ENCODE measurements around the gene SFRP4.

Gene SFRP4

DNA sequence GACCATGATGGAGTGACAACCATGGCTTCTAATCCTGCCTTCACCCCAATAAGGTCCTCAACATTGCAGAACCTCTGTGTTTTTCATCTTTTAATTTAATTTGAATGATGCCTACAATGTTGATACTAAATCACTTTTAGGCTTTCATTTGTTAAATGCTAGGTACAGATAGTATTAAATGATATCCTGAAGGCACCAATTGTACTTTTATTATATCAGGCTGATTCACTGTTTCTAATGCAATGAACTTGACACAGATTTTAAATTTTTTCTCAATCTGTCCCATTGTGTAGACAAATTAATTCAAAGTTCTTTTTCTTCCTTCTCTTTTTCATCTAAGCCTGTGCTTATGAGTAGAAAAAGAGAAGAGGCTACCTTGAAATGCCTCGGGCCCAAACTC lies 9.0 kb upstream of the SFRP4 start:
- Histone ChIP-seq H3K4me2 (ENCODE audit: low read length) (no peak overlapping the region), H3K4me1 (ENCODE audit: control insufficient read depth, low read length) (no peaks in the 10 kb centered on the region), H3K4me3 (ENCODE audit: low read length) (no peak overlapping the region), H3K36me3 (ENCODE audit: control insufficient read depth, low read length) (no peaks in the 10 kb centered on the region), H3K9me2 (replicated peaks; ENCODE audit: control insufficient read depth, low read length) (no peaks in the 10 kb centered on the region), H3K27me3 (ENCODE audit: control insufficient read depth, low read length) (peaks cover 2% of the 10 kb centered on the region; the same call in 1 of the 2 replicates), H3K9me3 (ENCODE audit: control insufficient read depth, insufficient read depth, low read length) (peaks cover 4% of the 10 kb centered on the region; the same call in 1 of the 2 replicates), H3K79me2 (ENCODE audit: control insufficient read depth, low read length) (no peaks in the 10 kb centered on the region), H4K20me1 (ENCODE audit: control insufficient read depth, insufficient read depth, low read depth, low read length) (no peaks in the 10 kb centered on the region), H3F3A (ENCODE audit: control insufficient read depth, insufficient read depth) (no peaks in the 10 kb centered on the region), H3K27ac (ENCODE audit: low read depth, low read length) (no peak overlapping the region)
- TF ChIP-seq EZH2phosphoT487 (IDR thresholded peaks at IDR 0.05; ENCODE audit: borderline replicate concordance, low read length) = no peak
- TF ChIP-seq, protein P1, sequence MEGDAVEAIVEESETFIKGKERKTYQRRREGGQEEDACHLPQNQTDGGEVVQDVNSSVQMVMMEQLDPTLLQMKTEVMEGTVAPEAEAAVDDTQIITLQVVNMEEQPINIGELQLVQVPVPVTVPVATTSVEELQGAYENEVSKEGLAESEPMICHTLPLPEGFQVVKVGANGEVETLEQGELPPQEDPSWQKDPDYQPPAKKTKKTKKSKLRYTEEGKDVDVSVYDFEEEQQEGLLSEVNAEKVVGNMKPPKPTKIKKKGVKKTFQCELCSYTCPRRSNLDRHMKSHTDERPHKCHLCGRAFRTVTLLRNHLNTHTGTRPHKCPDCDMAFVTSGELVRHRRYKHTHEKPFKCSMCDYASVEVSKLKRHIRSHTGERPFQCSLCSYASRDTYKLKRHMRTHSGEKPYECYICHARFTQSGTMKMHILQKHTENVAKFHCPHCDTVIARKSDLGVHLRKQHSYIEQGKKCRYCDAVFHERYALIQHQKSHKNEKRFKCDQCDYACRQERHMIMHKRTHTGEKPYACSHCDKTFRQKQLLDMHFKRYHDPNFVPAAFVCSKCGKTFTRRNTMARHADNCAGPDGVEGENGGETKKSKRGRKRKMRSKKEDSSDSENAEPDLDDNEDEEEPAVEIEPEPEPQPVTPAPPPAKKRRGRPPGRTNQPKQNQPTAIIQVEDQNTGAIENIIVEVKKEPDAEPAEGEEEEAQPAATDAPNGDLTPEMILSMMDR (IDR thresholded peaks at IDR 0.05; ENCODE audit: low read depth, low read length, poor library complexity, severe bottlenecking) = no peak

DNA sequence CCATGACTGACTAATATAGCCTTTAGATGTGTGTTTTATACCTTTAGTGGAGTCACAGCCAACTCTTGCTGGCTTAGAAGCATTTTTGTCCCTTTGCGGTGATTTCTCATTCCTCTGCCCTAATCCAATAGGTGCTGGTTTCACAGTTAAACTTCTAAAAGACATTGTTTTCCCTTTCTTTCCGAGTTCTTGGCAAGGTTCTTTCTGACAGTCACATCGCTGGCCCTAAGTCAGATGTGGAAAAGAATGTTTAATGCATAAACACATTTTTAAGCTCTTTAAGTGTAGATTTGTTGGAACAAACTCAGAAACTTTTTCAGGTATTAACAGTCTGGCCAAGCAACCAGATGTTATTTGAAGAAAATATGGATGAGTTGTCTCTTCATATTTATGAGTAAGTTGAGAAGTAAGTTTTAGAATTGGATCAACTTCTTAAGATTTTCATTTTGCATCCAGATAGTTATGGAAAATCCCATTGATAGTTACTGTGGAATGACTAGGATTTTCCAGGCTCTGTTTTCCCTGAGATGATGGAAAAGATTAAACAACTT lies 7.9 kb upstream of the SFRP4 start:
- Histone ChIP-seq H3K36me3 (ENCODE audit: control insufficient read depth, low read length) (no peaks in the 10 kb centered on the region), H3F3A (ENCODE audit: control insufficient read depth, insufficient read depth) (no peaks in the 10 kb centered on the region), H3K27me3 (ENCODE audit: control insufficient read depth, low read length) (peaks cover 2% of the 10 kb centered on the region; the same call in 1 of the 2 replicates), H3K9me2 (replicated peaks; ENCODE audit: control insufficient read depth, low read length) (no peaks in the 10 kb centered on the region), H3K79me2 (ENCODE audit: control insufficient read depth, low read length) (no peaks in the 10 kb centered on the region), H3K4me2 (ENCODE audit: low read length) (no peak overlapping the region), H3K9me3 (ENCODE audit: control insufficient read depth, insufficient read depth, low read length) (peaks cover 4% of the 10 kb centered on the region; the same call in 1 of the 2 replicates), H3K4me1 (ENCODE audit: control insufficient read depth, low read length) (no peaks in the 10 kb centered on the region), H3K27ac (ENCODE audit: low read depth, low read length) (no peak overlapping the region), H3K4me3 (ENCODE audit: low read length) (no peak overlapping the region), H4K20me1 (ENCODE audit: control insufficient read depth, insufficient read depth, low read depth, low read length) (no peaks in the 10 kb centered on the region)
- TF ChIP-seq EZH2phosphoT487 (IDR thresholded peaks at IDR 0.05; ENCODE audit: borderline replicate concordance, low read length) = no peak
- TF ChIP-seq, protein P1 (IDR thresholded peaks at IDR 0.05; ENCODE audit: low read depth, low read length, poor library complexity, severe bottlenecking) = no peak

- Histone ChIP-seq H3K4me2 (ENCODE audit: low read length) (no peak overlapping the region), H3K4me3 (ENCODE audit: low read length) (no peak overlapping the region), H4K20me1 (ENCODE audit: control insufficient read depth, insufficient read depth, low read depth, low read length) (no peaks in the 10 kb centered on the region), H3K27ac (ENCODE audit: low read depth, low read length) (no peak overlapping the region), H3F3A (ENCODE audit: control insufficient read depth, insufficient read depth) (no peaks in the 10 kb centered on the region), H3K27me3 (ENCODE audit: control insufficient read depth, low read length) (peaks cover 2% of the 10 kb centered on the region; the same call in 1 of the 2 replicates), H3K79me2 (ENCODE audit: control insufficient read depth, low read length) (no peaks in the 10 kb centered on the region), H3K9me2 (replicated peaks; ENCODE audit: control insufficient read depth, low read length) (no peaks in the 10 kb centered on the region), H3K4me1 (ENCODE audit: control insufficient read depth, low read length) (no peaks in the 10 kb centered on the region), H3K36me3 (ENCODE audit: control insufficient read depth, low read length) (no peaks in the 10 kb centered on the region), H3K9me3 (ENCODE audit: control insufficient read depth, insufficient read depth, low read length) (peaks cover 4% of the 10 kb centered on the region; the same call in 1 of the 2 replicates)
- no peak for TF ChIP-seq EZH2phosphoT487 (IDR thresholded peaks at IDR 0.05; ENCODE audit: borderline replicate concordance, low read length)
- TF ChIP-seq, protein P1 (IDR thresholded peaks at IDR 0.05; ENCODE audit: low read depth, low read length, poor library complexity, severe bottlenecking) = no peak
Measured at GRCh38 chr7:37923996-37924395, 7.4 kb upstream of the SFRP4 start.

All from DOHH2 (cell line).